Renal cortical epithelial cell (primary cell): Measurements from ENCODE around the gene HOXD11. TPM values are rescaled to one million over a fixed set of nuclear protein-coding genes. Genes with fewer than 3 reads are reported as not detected.
A peak's percentile ranks its signal among the peaks of the same experiment; 100 is the strongest.

Experiments used
- DNase-seq: peaks from one replicate; pipeline ENCODE4 v3.0.0-alpha.2; 2011; ENCODE audit warnings: low read depth
- total RNA-seq: library from RNA; depleted of rRNA; stranded (reverse); fragments of >200 nt; gene quantifications from 2 replicates; pipeline ENCODE4 v1.2.3, GENCODE V29; 2014

HOXD11 gene
- total RNA-seq, 1 donor from 2014 or later: 10.5 TPM

- DNase-seq: no peak
These were observed 24.7 kb downstream of the HOXD11 start for GRCh38 chr2:176131848-176132158.

- no peak for DNase-seq
These were observed 25.4 kb downstream of the HOXD11 start for GRCh38 chr2:176132205-176133171.

GRCh38 chr2:176133389-176133788 lies 26.3 kb downstream of the HOXD11 start:
- no peak for DNase-seq

- peak; percentile 73 for DNase-seq
These were observed 27.0 kb downstream of the HOXD11 start for GRCh38 chr2:176134035-176134434.

- DNase-seq: no peak
These were observed 28.0 kb downstream of the HOXD11 start for GRCh38 chr2:176135035-176135440.

- DNase-seq: peak; percentile 82
These were observed 29.5 kb downstream of the HOXD11 start for GRCh38 chr2:176136374-176137251.

GRCh38 chr2:176137252-176137580 lies 30.1 kb downstream of the HOXD11 start:
- no peak for DNase-seq

- peak; percentile 63 for DNase-seq
These were observed 30.8 kb downstream of the HOXD11 start for GRCh38 chr2:176137906-176138305.

GRCh38 chr2:176138526-176138922 lies 31.4 kb downstream of the HOXD11 start:
- DNase-seq: peak; percentile 60

- no peak for DNase-seq
These were observed 32.0 kb downstream of the HOXD11 start for GRCh38 chr2:176138923-176139660.

GRCh38 chr2:176139661-176140512 lies 32.8 kb downstream of the HOXD11 start:
- no peak for DNase-seq

- DNase-seq: no peak
These were observed 33.6 kb downstream of the HOXD11 start for GRCh38 chr2:176140513-176141317.

- DNase-seq: no peak
These were observed 35.2 kb downstream of the HOXD11 start for GRCh38 chr2:176142281-176142680.

- no peak for DNase-seq
These were observed 38.2 kb downstream of the HOXD11 start for GRCh38 chr2:176145085-176145969.

GRCh38 chr2:176146101-176146500 lies 39.0 kb downstream of the HOXD11 start:
- no peak for DNase-seq

- no peak for DNase-seq
These were observed 39.6 kb downstream of the HOXD11 start for GRCh38 chr2:176146645-176147044.

GRCh38 chr2:176147210-176147799 lies 40.2 kb downstream of the HOXD11 start:
- DNase-seq: no peak

- DNase-seq: peak; percentile 72
These were observed 40.9 kb downstream of the HOXD11 start for GRCh38 chr2:176147800-176148496.
